HEK293T (cell line): ENCODE data around the gene SHMT2.

Source experiments
- ELF4 ChIP-seq: fragments of 450-650 bp; IDR thresholded peaks from 2 replicates; pipeline ENCODE4 v1.6.1; 2017; ENCODE audit warnings: antibody characterized with exemption
- FOXA1 ChIP-seq: fragments of 450-650 bp; IDR thresholded peaks from 2 replicates; pipeline ENCODE4 v1.6.1; 2016; ENCODE audit warnings: mild to moderate bottlenecking
- FOXM1 ChIP-seq: fragments of 450-650 bp; IDR thresholded peaks from 2 replicates; pipeline ENCODE4 v1.6.1; 2017; ENCODE audit warnings: mild to moderate bottlenecking, borderline replicate concordance
- SP1 ChIP-seq: fragments of 450-650 bp; IDR thresholded peaks from 2 replicates; pipeline ENCODE4 v1.6.1; 2017
- SUZ12 ChIP-seq: fragments of 450-650 bp; IDR thresholded peaks from 2 replicates; pipeline ENCODE4 v1.6.1; 2016; ENCODE audit warnings: mild to moderate bottlenecking
- TARDBP ChIP-seq: fragments of 450-650 bp; IDR thresholded peaks from 2 replicates; pipeline ENCODE4 v1.6.1; 2016
- TF ChIP-seq, protein P1 (sequence below): fragments of 450-650 bp; IDR thresholded peaks from 2 replicates; pipeline ENCODE4 v1.6.1; 2016

DNA sequence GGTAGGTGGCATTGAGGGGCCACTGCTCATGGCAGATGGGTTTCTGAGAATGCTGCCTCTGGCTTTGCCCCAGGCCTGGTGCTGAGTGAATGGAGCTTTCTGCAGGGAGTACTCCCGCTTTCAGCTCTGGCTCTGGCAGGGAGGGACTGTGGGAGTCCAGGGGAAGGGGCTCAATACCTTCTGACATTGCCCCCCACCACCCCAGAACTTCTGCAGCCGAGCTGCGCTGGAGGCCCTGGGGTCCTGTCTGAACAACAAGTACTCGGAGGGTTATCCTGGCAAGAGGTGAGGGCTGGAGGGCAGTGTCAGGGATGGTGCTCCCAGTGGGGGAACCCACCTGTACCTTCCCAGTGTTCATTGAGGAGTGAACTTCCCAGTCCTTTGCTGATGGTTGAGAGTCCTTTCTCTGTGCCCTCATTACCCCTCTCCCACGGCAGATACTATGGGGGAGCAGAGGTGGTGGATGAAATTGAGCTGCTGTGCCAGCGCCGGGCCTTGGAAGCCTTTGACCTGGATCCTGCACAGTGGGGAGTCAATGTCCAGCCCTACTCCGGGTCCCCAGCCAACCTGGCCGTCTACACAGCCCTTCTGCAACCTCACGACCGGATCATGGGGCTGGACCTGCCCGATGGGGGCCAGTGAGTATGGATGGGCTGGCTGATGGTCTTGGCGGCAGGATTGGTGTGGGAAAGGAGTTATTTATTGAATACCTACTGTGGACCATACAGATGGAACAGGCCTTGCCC lies 1.9 kb downstream of the SHMT2 start:
- no peak for TF ChIP-seq ELF4
- no peak for TF ChIP-seq SP1
- no peak for TF ChIP-seq FOXA1
- TF ChIP-seq TARDBP = no peak
- no peak for TF ChIP-seq SUZ12
- TF ChIP-seq FOXM1 = no peak
- TF ChIP-seq, protein P1, sequence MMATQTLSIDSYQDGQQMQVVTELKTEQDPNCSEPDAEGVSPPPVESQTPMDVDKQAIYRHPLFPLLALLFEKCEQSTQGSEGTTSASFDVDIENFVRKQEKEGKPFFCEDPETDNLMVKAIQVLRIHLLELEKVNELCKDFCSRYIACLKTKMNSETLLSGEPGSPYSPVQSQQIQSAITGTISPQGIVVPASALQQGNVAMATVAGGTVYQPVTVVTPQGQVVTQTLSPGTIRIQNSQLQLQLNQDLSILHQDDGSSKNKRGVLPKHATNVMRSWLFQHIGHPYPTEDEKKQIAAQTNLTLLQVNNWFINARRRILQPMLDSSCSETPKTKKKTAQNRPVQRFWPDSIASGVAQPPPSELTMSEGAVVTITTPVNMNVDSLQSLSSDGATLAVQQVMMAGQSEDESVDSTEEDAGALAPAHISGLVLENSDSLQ = no peak
